Upper lobe of left lung (tissue), 6 donors: Measurements from ENCODE around the gene FHOD3. TPM values are rescaled to one million over a fixed set of nuclear protein-coding genes. Genes with fewer than 3 reads are reported as not detected.

ENCODE experiments used
- ATAC-seq, 2 donors: fragments of 200-7000 bp; cut with Tn5 transposase; one replicate each; pipeline ENCODE4 v1.9.1; 2022; ENCODE audit warnings: mild to moderate bottlenecking in 2 of 2, moderate library complexity in 2 of 2; ENCODE audit not compliant: low FRiP score in 2 of 2
- DNase-seq, 2 donors: peaks; one replicate each; pipeline ENCODE4 v3.0.0-alpha.2; 2019 to 2020
- H3K27ac ChIP-seq, 4 donors: fragments of 200-600 bp; sonication (generic); one replicate each; pipeline ENCODE4 v1.5.1; 2016 to 2019
- H3K27me3 ChIP-seq, 4 donors: fragments of 200-600 bp; sonication (generic); one replicate each; pipeline ENCODE4 v1.5.1; 2017 to 2019
- H3K36me3 ChIP-seq, 4 donors: fragments of 200-600 bp; sonication (generic); one replicate each; pipeline ENCODE4 v1.5.1; 2016 to 2019
- H3K4me1 ChIP-seq, 4 donors: fragments of 200-600 bp; sonication (generic); one replicate each; pipeline ENCODE4 v1.5.1; 2018 to 2019
- H3K4me3 ChIP-seq, 4 donors: fragments of 200-600 bp; sonication (generic); one replicate each; pipeline ENCODE4 v1.5.1; 2017 to 2019; ENCODE audit warnings: mild to moderate bottlenecking in 2 of 4, moderate library complexity in 1 of 4
- H3K9me3 ChIP-seq, 4 donors: fragments of 200-600 bp; sonication (generic); one replicate each; pipeline ENCODE4 v1.5.1; 2018 to 2019
- CTCF ChIP-seq, 6 experiments: fragments of 450-650 bp in 4 of 6; fragments of 200-600 bp in 2 of 6; sonication (generic) in 2 of 6; IDR thresholded peaks; one replicate each; pipeline ENCODE4 v1.5.1; 2016 to 2019; ENCODE audit warnings: antibody characterized with exemption in 6 of 6
- EP300 ChIP-seq, 4 donors: sonication (generic); formaldehyde crosslinking; IDR thresholded peaks; one replicate each; pipeline ENCODE4 v1.5.1; 2017; ENCODE audit warnings: antibody characterized with exemption in 4 of 4, control low read depth in 2 of 4
- POLR2A ChIP-seq, 4 donors: fragments of 450-650 bp; IDR thresholded peaks; one replicate each; pipeline ENCODE4 v1.5.1; 2016 to 2017; ENCODE audit warnings: antibody characterized with exemption in 4 of 4, mild to moderate bottlenecking in 2 of 4
- POLR2AphosphoS5 ChIP-seq, 2 donors: sonication (generic); formaldehyde crosslinking; IDR thresholded peaks; one replicate each; pipeline ENCODE4 v1.5.1; 2017; ENCODE audit warnings: antibody characterized with exemption in 2 of 2
- WGBS, 2 donors: methylation state at CpG; one replicate each; pipeline ENCODE4 v1.1.5; 2017 to 2018; 5-methylcytosine and 5-hydroxymethylcytosine counted together
- total RNA-seq, 6 donors: library from RNA; depleted of rRNA in 4 of 6; stranded (reverse); fragments of >200 nt in 4 of 6; gene quantifications; one replicate each; pipeline versions ENCODE4 v1.1.0 to v1.2.1, GENCODE V29; 2016 to 2021
- donor health status: DM: no; HTN: no; CAD: no; lungs with moderate emphysema.
- donor health status: DM: no; HTN: yes; CAD: no; lungs with severe emphysema.

FHOD3 gene
- 1 to 10 TPM in 5 of 6 donors, under 1 TPM in 1; 0.40 to 4.8 (median 2.8) TPM for total RNA-seq

GRCh38 chr18:36297417-36298125 lies at the start of gene FHOD3:
Gene FHOD3 (plus strand): TSS chr18:36297713. CDS start chr18:36297836, 123 bp downstream.
- ATAC-seq (peak in 1 of 2 donors; percentile 93), DNase-seq (peak; percentile 38 to 92)
- WGBS, 2 donors, result 7% methylated on average over 3 of the region's 91 CpGs; no CpG with 5 or more reads in 1 of the 2 donors
- peaks cover 15 to 27% (median 23%) of the 10 kb centered on the region in 4 donors for H3K4me1 ChIP-seq
- no peaks in the 10 kb centered on the region for H3K36me3 ChIP-seq
- H3K27ac ChIP-seq, result peak within 1 kb of the TSS in 1 of 4 donors; percentile 59
- peak within 1 kb of the TSS; percentile 44 to 62 (median 52) for H3K4me3 ChIP-seq
- peaks cover 0 to 22% (median 8%) of the 10 kb centered on the region in 4 donors for H3K27me3 ChIP-seq
- H3K9me3 ChIP-seq, result no peaks in the 10 kb centered on the region
- no peak for TF ChIP-seq POLR2AphosphoS5 (IDR thresholded peaks at IDR 0.05)
- no peak for TF ChIP-seq EP300 (IDR thresholded peaks at IDR 0.05)
- no peak for TF ChIP-seq CTCF (IDR thresholded peaks at IDR 0.05)
- no peak for TF ChIP-seq POLR2A (IDR thresholded peaks at IDR 0.05)

- no peaks in the 10 kb centered on the region for H3K36me3 ChIP-seq
- no peaks in the 10 kb centered on the region for H3K27me3 ChIP-seq
- DNase-seq, result no peak
- no peak for TF ChIP-seq POLR2A (IDR thresholded peaks at IDR 0.05)
- TF ChIP-seq POLR2AphosphoS5 (IDR thresholded peaks at IDR 0.05), result no peak
- TF ChIP-seq EP300 (IDR thresholded peaks at IDR 0.05), result no peak
- no peak for TF ChIP-seq CTCF (IDR thresholded peaks at IDR 0.05)
- no peak for ATAC-seq
- H3K27ac ChIP-seq, result no peak overlapping the region
- H3K4me3 ChIP-seq, result no peak overlapping the region
- H3K9me3 ChIP-seq, result peaks cover 0 to 3% (median 0%) of the 10 kb centered on the region in 4 donors
- no peaks in the 10 kb centered on the region for H3K4me1 ChIP-seq
Measured at GRCh38 chr18:36249392-36249791, 48.1 kb upstream of the FHOD3 start.

GRCh38 chr18:36250827-36251226 lies 46.7 kb upstream of the FHOD3 start:
- H3K27me3 ChIP-seq, result no peaks in the 10 kb centered on the region
- DNase-seq (no peak), ATAC-seq (no peak)
- 52 to 69% methylated on average over 2 of the region's 2 CpGs for WGBS, 2 donors
- no peaks in the 10 kb centered on the region for H3K36me3 ChIP-seq
- H3K9me3 ChIP-seq, result peaks cover 0 to 3% (median 0%) of the 10 kb centered on the region in 4 donors
- TF ChIP-seq POLR2AphosphoS5 (IDR thresholded peaks at IDR 0.05) (no peak), POLR2A (IDR thresholded peaks at IDR 0.05) (no peak), EP300 (IDR thresholded peaks at IDR 0.05) (no peak), CTCF (IDR thresholded peaks at IDR 0.05) (no peak)
- no peaks in the 10 kb centered on the region for H3K4me1 ChIP-seq
- H3K27ac ChIP-seq, result no peak overlapping the region
- H3K4me3 ChIP-seq, result no peak overlapping the region

- DNase-seq (no peak), ATAC-seq (no peak)
- Histone ChIP-seq H3K4me3 (no peak overlapping the region), H3K9me3 (no peaks in the 10 kb centered on the region), H3K27ac (no peak overlapping the region), H3K36me3 (no peaks in the 10 kb centered on the region), H3K27me3 (no peaks in the 10 kb centered on the region), H3K4me1 (no peaks in the 10 kb centered on the region)
- TF ChIP-seq POLR2AphosphoS5 (IDR thresholded peaks at IDR 0.05), result no peak
- TF ChIP-seq POLR2A (IDR thresholded peaks at IDR 0.05), result no peak
- no peak for TF ChIP-seq EP300 (IDR thresholded peaks at IDR 0.05)
- no peak for TF ChIP-seq CTCF (IDR thresholded peaks at IDR 0.05)
- 73 to 74% methylated on average over 10 of the region's 10 CpGs for WGBS, 2 donors
Measured at GRCh38 chr18:36255072-36255698, 42.3 kb upstream of the FHOD3 start.
